Calu3 (cell line): Measurements from ENCODE around the gene GRPR. TPM values are rescaled to one million over a fixed set of nuclear protein-coding genes. Genes with fewer than 3 reads are reported as not detected.

Experiments
- BruUV-seq: library from RNA; stranded (reverse); fragments of 400-500 nt; replicated peaks from 2 replicates; lab custom pipeline; 2021; lab: Mats Ljungman, UMichigan
- CTCF ChIA-PET: fragments of 300-600 bp; sonication (Branson Sonifier 250); formaldehyde crosslinking; loops from one replicate; lab custom pipeline; 2022; ENCODE audit warnings: antibody characterized with exemption; lab: Charles Lee
- DNase-seq: peaks from one replicate; pipeline ENCODE4 v3.0.0; 2022
- H3K27ac Mint-ChIP-seq: one replicate; pipeline ENCODE4 v1.8.0; 2022; ENCODE audit warnings: mixed read lengths; ENCODE audit not compliant: unreplicated experiment
- H3K27me3 Mint-ChIP-seq: one replicate; pipeline ENCODE4 v1.8.0; 2022; ENCODE audit warnings: mixed read lengths; ENCODE audit not compliant: unreplicated experiment
- H3K36me3 Mint-ChIP-seq: one replicate; pipeline ENCODE4 v1.8.0; 2022; ENCODE audit warnings: mild to moderate bottlenecking, moderate library complexity, mixed read lengths; ENCODE audit not compliant: insufficient read depth, unreplicated experiment
- H3K4me1 Mint-ChIP-seq: one replicate; pipeline ENCODE4 v1.8.0; 2022; ENCODE audit warnings: mild to moderate bottlenecking, low read depth, mixed read lengths; ENCODE audit not compliant: unreplicated experiment
- H3K4me3 Mint-ChIP-seq: one replicate; pipeline ENCODE4 v1.8.0; 2022; ENCODE audit warnings: mild to moderate bottlenecking, low read depth, moderate library complexity, mixed read lengths; ENCODE audit not compliant: unreplicated experiment
- H3K9me3 Mint-ChIP-seq: one replicate; pipeline ENCODE4 v1.8.0; 2022; ENCODE audit warnings: low read depth, mixed read lengths; ENCODE audit not compliant: unreplicated experiment
- CTCF ChIP-seq: fragments of 200-600 bp; IDR thresholded peaks from one replicate; pipeline ENCODE4 v1.8.0; 2022; ENCODE audit warnings: antibody characterized with exemption; ENCODE audit not compliant: unreplicated experiment
- intact Hi-C: fragments of 100-400 bp; cut with micrococcal nuclease; formaldehyde crosslinking; loops from one replicate; pipeline ENCODE4 v1.10.0; 2022; ENCODE audit not compliant: unreplicated experiment
- total RNA-seq: library from RNA; stranded (reverse); gene quantifications from 2 replicates; pipeline ENCODE4 v1.2.3, GENCODE V29; 2022

The GRPR gene
- total RNA-seq, 1 experiment from 2014 or later, result 0.85 TPM

GRCh38 chrX:16140448-16140847 is 17.1 kb downstream of the GRPR start:
- BruUV-seq, result no TSS peak
- DNase-seq, result no peak
- Mint-ChIP-seq H3K4me3 (no peak overlapping the region), H3K27ac (no peak overlapping the region), H3K9me3 (peaks cover 2% of the 10 kb centered on the region), H3K4me1 (peaks cover 11% of the 10 kb centered on the region), H3K36me3 (no peaks in the 10 kb centered on the region), H3K27me3 (peaks cover 9% of the 10 kb centered on the region)
- TF ChIP-seq CTCF, result no peak
- intact Hi-C loops, result no loop called here
- CTCF ChIA-PET, result no interaction called here

- CTCF ChIA-PET, result no interaction called here
- DNase-seq, result no peak
- H3K36me3 Mint-ChIP-seq, result no peaks in the 10 kb centered on the region
- intact Hi-C loops, result no loop called here
- peaks cover 2% of the 10 kb centered on the region for H3K9me3 Mint-ChIP-seq
- H3K27me3 Mint-ChIP-seq, result peaks cover 9% of the 10 kb centered on the region
- peaks cover 11% of the 10 kb centered on the region for H3K4me1 Mint-ChIP-seq
- no peak overlapping the region for H3K4me3 Mint-ChIP-seq
- no peak overlapping the region for H3K27ac Mint-ChIP-seq
- no peak for TF ChIP-seq CTCF
- BruUV-seq, result no TSS peak
Measured at GRCh38 chrX:16140983-16141382, 17.6 kb downstream of the GRPR start.

GRCh38 chrX:16141422-16142245 is 18.3 kb downstream of the GRPR start:
- no peak for DNase-seq
- CTCF ChIA-PET, result no interaction called here
- intact Hi-C loops, result no loop called here
- no peak for TF ChIP-seq CTCF
- no peaks in the 10 kb centered on the region for H3K36me3 Mint-ChIP-seq
- no peak overlapping the region for H3K27ac Mint-ChIP-seq
- H3K4me3 Mint-ChIP-seq, result no peak overlapping the region
- peaks cover 11% of the 10 kb centered on the region for H3K4me1 Mint-ChIP-seq
- no TSS peak for BruUV-seq
- H3K9me3 Mint-ChIP-seq, result peaks cover 2% of the 10 kb centered on the region
- peaks cover 9% of the 10 kb centered on the region for H3K27me3 Mint-ChIP-seq

GRCh38 chrX:16142246-16142558 is 18.8 kb downstream of the GRPR start:
- CTCF ChIA-PET, result no interaction called here
- no peak overlapping the region for H3K27ac Mint-ChIP-seq
- no peak overlapping the region for H3K4me3 Mint-ChIP-seq
- H3K4me1 Mint-ChIP-seq, result peaks cover 11% of the 10 kb centered on the region
- H3K27me3 Mint-ChIP-seq, result peaks cover 9% of the 10 kb centered on the region
- no peak for TF ChIP-seq CTCF
- BruUV-seq, result no TSS peak
- peaks cover 2% of the 10 kb centered on the region for H3K9me3 Mint-ChIP-seq
- no peak for DNase-seq
- no peaks in the 10 kb centered on the region for H3K36me3 Mint-ChIP-seq
- intact Hi-C loops, result no loop called here
